Mucosa of stomach (tissue), 1 donor: Measurements from ENCODE around the gene SIK2.

ENCODE experiments used
- H3K27me3 ChIP-seq: one replicate; pipeline ENCODE4 v1.7.0; 2013; ENCODE audit warnings: mild to moderate bottlenecking, low read length; ENCODE audit not compliant: control insufficient read depth, insufficient read depth
- H3K36me3 ChIP-seq: one replicate; pipeline ENCODE4 v1.7.0; 2013; ENCODE audit warnings: low read length; ENCODE audit not compliant: control insufficient read depth, insufficient read depth
- H3K4me1 ChIP-seq: one replicate; pipeline ENCODE4 v1.7.0; 2013; ENCODE audit warnings: mild to moderate bottlenecking, low read length; ENCODE audit not compliant: control insufficient read depth, insufficient read depth
- H3K4me3 ChIP-seq: one replicate; pipeline ENCODE4 v1.7.0; 2013; ENCODE audit warnings: low read length
- H3K9ac ChIP-seq: one replicate; pipeline ENCODE4 v1.7.0; 2013; ENCODE audit warnings: mild to moderate bottlenecking, low read length, moderate library complexity
- H3K9me3 ChIP-seq: one replicate; pipeline ENCODE4 v1.7.0; 2013; ENCODE audit warnings: mild to moderate bottlenecking, low read length, moderate library complexity; ENCODE audit not compliant: control insufficient read depth
- donor health status: Pancreatic carcinoma.

SIK2 gene

DNA sequence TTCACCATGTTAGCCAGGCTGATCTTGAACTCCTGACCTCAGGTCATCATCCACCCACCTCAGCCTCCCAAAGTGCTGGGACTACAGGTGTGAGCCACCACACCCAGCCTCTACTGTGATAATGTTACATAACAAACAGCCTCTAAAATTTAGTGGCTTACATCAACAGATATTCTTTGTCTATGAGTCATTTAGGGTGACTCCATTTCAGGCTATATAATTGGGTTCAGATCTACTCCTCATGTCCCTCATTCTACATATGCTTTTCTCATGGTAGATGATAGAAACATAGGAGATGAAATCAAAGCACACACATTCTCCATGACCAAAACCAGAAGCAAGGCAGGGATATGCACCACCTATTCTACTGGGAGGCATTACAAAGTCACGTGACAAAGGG lies 72.7 kb downstream of the SIK2 start:
- no peaks in the 10 kb centered on the region for H3K9me3 ChIP-seq
- no peaks in the 10 kb centered on the region for H3K4me1 ChIP-seq
- no peaks in the 10 kb centered on the region for H3K36me3 ChIP-seq
- no peak overlapping the region for H3K9ac ChIP-seq
- H3K4me3 ChIP-seq = no peak overlapping the region
- H3K27me3 ChIP-seq = no peaks in the 10 kb centered on the region

DNA sequence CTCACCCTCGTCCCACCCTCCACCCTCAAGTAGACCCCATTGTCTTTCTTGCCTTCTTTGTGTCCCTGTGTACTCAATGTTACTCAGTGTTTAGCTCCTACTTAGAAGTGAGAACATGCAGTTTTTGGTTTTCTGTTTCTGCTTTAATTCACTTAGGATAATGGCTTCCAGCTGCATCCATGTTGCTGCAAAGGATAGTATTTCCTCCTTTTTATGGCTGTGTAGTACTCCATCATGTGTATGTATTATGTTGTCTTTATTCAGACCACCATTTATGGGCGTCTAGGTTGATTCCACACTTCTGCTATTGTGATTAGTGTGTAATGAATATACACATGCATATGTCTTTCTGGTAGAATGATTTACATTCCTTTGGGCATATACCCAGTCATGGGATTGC lies 73.6 kb downstream of the SIK2 start:
- Histone ChIP-seq H3K4me1 (no peaks in the 10 kb centered on the region), H3K9ac (no peak overlapping the region), H3K9me3 (no peaks in the 10 kb centered on the region), H3K27me3 (no peaks in the 10 kb centered on the region), H3K36me3 (no peaks in the 10 kb centered on the region), H3K4me3 (no peak overlapping the region)

DNA sequence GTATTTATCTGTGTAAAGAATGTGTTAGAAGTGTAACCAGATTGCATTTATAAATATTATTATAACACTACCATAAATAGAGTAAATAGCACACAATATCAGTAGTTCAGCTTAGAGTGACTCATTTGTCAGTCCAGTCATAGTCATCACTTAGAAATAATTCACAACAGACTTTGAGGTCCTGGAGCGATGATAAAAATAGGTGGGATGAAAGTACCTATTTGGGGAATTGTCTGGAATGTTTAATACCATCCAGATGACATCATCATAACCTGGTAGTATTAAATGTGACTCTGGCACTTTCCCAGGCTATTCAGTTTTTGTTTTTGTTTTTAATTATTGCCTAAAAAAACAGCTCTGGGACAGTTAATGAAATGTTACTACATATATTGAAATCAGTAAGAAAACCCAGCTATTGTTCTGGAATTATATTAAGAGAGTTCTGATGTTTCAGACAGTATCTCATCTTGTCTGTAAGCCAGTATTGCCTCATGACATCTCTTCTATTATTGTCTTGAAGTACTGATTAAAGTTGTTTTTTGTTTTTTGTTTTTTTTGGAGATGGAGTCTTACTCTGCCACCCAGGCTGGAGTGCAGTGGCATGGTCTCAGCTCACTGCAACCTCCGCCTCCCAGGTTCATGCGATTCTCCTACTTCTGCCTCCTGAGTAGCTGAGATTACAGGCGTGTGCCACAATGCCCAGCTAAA lies 74.8 kb downstream of the SIK2 start:
- Histone ChIP-seq H3K9me3 (no peaks in the 10 kb centered on the region), H3K9ac (no peak overlapping the region), H3K4me1 (no peaks in the 10 kb centered on the region), H3K27me3 (no peaks in the 10 kb centered on the region), H3K36me3 (no peaks in the 10 kb centered on the region), H3K4me3 (no peak overlapping the region)

DNA sequence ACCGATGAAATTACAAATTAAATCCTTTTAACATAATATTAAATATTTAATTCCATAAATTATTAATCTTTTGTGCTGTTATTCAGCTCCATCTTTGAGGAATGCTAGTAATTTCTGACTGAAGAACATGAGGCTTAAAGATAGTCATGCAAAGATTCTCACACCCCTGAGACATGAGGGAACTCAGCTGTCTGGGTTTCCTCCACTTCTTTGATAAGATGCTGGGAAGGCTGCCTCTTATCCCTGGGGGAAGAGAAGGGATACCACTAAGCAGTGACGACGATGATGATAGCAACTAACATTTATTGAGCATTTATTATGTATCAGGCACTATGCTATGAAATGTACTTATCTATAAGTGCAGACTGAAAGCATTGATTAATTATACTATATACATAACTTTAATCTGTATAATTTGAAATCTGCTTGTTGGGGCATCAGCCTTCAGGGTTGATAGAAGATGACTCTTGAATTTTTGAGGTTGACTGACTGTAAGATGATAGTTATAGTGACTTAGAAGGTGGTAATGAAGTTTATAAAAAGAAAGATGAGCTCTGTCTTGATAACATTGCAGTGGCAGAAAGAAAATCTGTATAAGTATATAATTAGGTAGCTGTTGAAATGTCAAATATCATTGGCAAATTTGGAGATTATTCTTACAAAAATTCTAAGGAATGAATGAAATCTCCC lies 78.4 kb downstream of the SIK2 start:
- no peaks in the 10 kb centered on the region for H3K36me3 ChIP-seq
- no peaks in the 10 kb centered on the region for H3K9me3 ChIP-seq
- no peak overlapping the region for H3K9ac ChIP-seq
- no peaks in the 10 kb centered on the region for H3K4me1 ChIP-seq
- H3K27me3 ChIP-seq = no peaks in the 10 kb centered on the region
- no peak overlapping the region for H3K4me3 ChIP-seq

DNA sequence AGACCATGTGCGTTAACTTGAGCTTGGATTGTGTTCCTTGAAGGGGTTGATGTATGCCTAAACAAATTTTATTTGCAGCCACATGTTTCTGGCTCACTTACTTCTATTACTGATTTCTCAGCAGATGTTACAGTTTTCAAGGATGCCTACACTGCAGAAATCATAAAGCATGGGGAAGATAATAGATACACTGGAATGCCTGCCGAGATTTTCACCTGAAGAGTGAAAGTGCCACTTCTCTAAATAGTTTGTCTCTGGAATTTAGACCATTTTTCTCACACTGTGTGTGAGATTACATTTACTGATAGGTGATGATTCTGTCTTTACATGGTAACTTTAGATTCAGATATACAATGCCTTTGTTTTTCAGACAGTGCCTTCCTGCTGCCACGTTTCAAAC lies 81.6 kb downstream of the SIK2 start:
- Histone ChIP-seq H3K9ac (no peak overlapping the region), H3K9me3 (no peaks in the 10 kb centered on the region), H3K36me3 (peaks cover 6% of the 10 kb centered on the region), H3K4me1 (no peaks in the 10 kb centered on the region), H3K27me3 (no peaks in the 10 kb centered on the region), H3K4me3 (no peak overlapping the region)

DNA sequence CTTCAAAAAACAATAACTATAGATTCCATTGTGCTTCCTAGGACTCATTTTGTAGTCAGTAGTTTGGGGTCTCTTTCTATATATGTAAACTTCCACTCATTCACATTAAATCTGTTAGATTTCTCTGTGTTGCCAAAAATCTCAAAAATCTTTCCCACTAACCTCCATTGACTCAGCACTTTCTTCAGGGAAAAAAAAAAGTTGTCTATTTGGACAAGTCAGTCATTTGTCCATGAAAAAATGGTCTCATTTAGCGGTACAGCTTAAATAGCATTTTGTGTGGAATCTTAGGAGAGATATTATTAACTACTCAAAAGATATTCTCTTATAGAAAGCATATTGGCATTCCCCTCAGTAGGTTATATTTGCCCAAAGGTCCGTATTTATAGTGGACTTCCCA lies 82.0 kb downstream of the SIK2 start:
- H3K4me3 ChIP-seq = no peak overlapping the region
- no peaks in the 10 kb centered on the region for H3K9me3 ChIP-seq
- no peak overlapping the region for H3K9ac ChIP-seq
- H3K4me1 ChIP-seq = no peaks in the 10 kb centered on the region
- no peaks in the 10 kb centered on the region for H3K27me3 ChIP-seq
- H3K36me3 ChIP-seq = peaks cover 6% of the 10 kb centered on the region

DNA sequence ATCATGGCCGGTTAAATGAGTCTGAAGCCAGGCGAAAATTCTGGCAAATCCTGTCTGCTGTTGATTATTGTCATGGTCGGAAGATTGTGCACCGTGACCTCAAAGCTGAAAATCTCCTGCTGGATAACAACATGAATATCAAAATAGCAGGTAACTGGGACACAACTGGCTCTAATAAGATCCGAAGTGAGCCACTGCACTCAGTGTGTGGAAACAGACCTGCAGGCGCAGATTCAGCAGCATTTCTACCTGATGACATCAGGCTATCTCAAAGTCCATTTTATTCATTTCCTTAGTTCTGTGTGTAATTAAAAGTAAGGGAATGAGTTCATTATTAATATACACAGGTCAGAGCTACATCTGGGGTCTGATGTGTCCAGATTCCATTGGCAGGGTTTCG lies 85.8 kb downstream of the SIK2 start:
- no peaks in the 10 kb centered on the region for H3K4me1 ChIP-seq
- H3K4me3 ChIP-seq = no peak overlapping the region
- peaks cover 6% of the 10 kb centered on the region for H3K36me3 ChIP-seq
- H3K9me3 ChIP-seq = no peaks in the 10 kb centered on the region
- no peak overlapping the region for H3K9ac ChIP-seq
- no peaks in the 10 kb centered on the region for H3K27me3 ChIP-seq

DNA sequence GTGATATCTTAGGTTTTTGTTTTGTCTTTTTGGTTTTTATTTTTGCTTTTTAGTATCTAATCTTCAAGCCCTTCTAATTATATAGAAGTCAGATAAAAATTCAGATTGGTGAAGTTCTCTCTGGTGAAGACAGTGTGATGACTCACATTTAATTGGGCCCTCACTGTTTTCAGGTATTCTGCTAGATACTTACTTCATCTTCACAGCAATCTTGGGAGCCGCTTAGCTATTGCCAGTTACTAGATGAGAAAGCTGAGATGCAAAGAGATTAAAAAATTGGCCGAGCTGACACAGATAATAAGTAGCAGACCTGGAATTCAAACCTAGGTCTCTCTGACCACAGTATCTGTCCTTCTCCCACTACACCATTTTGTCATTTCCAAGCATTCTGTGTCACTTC lies 88.9 kb downstream of the SIK2 start:
- peaks cover 7% of the 10 kb centered on the region for H3K4me1 ChIP-seq

DNA sequence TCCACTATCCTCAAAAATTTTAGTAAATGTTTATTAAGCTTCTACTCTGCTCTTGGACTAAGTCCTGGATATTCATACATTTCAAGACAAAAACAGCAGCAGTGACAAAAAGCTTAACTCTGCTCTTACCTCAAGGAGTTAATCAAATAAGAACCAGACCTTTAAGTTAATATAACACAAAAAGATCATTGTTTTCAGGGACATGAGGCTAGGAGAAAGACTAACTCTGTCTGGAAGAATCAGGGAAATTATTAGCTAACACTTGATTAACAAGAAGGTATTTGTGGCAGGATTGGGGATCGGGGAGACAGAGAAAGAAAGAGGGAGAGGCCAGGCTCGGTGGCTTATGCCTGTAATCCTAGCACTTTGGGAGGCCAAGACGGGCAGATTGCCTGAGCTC lies 89.5 kb downstream of the SIK2 start:
- H3K4me3 ChIP-seq = no peak overlapping the region
- no peaks in the 10 kb centered on the region for H3K27me3 ChIP-seq
- peaks cover 6% of the 10 kb centered on the region for H3K36me3 ChIP-seq
- no peak overlapping the region for H3K9ac ChIP-seq
- H3K9me3 ChIP-seq = no peaks in the 10 kb centered on the region
- peaks cover 7% of the 10 kb centered on the region for H3K4me1 ChIP-seq

More for the DNA sequence above, 88.9 kb downstream of the SIK2 start:
- Histone ChIP-seq H3K9ac (no peak overlapping the region), H3K36me3 (peaks cover 6% of the 10 kb centered on the region), H3K27me3 (no peaks in the 10 kb centered on the region), H3K4me3 (no peak overlapping the region), H3K9me3 (no peaks in the 10 kb centered on the region)

DNA sequence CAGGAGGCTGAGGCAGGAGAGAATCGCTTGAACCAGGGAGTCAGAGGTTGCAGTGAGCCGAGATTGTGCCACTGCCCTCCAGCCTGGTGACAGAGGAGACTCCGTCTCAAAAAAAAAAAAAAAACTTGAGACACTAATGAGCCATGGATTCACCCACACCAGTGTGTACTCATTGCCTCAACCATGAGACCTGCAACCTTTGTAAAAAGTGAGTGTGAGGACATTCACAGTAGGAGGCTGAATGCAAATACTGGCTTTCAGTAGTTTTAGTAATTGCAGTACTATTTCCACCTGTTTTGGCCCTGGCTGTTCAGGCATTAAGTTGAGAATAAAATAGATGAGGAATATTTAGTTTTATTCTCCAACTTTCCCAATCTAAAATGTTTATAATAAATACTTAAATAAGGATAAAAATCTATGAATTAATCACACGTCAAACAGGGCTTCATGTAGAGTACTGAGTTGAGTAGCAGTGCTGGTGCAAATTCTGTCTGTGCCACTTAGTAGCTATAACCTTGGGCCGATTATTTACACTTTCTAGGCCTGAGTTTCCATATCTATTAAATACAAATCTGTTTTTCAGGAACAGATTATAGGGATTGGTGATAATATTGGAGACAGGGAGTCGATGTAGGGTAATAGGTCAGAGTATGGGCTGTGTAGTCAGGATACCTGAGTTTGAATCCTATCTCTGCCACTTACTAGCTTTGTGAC lies 91.1 kb downstream of the SIK2 start:
- H3K9me3 ChIP-seq = no peaks in the 10 kb centered on the region
- no peak overlapping the region for H3K9ac ChIP-seq
- H3K4me3 ChIP-seq = no peak overlapping the region
- H3K36me3 ChIP-seq = peaks cover 1% of the 10 kb centered on the region
- peaks cover 7% of the 10 kb centered on the region for H3K4me1 ChIP-seq
- no peaks in the 10 kb centered on the region for H3K27me3 ChIP-seq

DNA sequence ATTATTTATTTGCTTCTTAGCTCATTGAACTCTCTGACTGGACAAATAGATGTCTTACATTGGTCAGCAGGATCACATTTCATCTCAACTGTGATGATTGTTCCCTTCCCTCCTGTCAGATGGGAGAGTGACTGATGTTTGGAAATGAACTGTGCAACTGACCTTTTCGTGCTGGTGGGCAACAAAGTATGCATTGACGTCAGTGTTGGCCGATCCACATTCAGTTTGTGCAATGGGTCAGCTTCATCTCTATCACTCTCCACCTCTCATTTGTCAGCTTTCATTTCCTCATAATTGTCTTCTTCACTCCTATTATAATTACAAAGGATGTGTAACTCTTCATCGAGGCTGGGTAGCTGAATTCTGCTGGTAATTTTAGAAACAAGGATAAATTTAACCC lies 92.6 kb downstream of the SIK2 start:
- H3K4me1 ChIP-seq = peaks cover 7% of the 10 kb centered on the region
- no peaks in the 10 kb centered on the region for H3K27me3 ChIP-seq
- H3K9ac ChIP-seq = no peak overlapping the region
- no peak overlapping the region for H3K4me3 ChIP-seq
- no peaks in the 10 kb centered on the region for H3K9me3 ChIP-seq
- H3K36me3 ChIP-seq = no peaks in the 10 kb centered on the region

DNA sequence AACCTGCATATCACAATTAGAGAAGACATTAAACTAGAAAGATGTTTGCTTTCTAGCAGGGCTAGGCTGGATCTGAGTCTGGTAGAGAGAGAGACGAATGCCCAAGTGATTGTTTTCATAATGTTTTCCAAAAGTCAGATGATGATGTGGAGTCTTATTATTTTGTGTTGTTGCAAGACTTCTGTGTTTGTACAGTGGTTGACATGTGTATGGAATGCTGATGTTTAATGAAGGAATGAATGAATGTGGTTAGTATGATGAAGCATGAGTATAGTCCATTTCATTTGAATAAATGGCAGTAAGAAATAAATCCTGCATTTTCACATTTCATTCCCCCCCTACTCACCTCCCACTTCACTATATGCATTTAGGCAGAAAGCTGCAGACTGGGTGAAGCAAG lies 94.3 kb downstream of the SIK2 start:
- no peaks in the 10 kb centered on the region for H3K9me3 ChIP-seq
- H3K27me3 ChIP-seq = no peaks in the 10 kb centered on the region
- no peaks in the 10 kb centered on the region for H3K36me3 ChIP-seq
- H3K4me3 ChIP-seq = no peak overlapping the region
- H3K9ac ChIP-seq = no peak overlapping the region
- peaks cover 7% of the 10 kb centered on the region for H3K4me1 ChIP-seq
